HepG2 (cell line): Measurements from ENCODE around the gene NOL12. TPM values are rescaled to one million over a fixed set of nuclear protein-coding genes. Genes with fewer than 3 reads are reported as not detected.

ENCODE experiments used
- BHLHE40 ChIP-seq: IDR thresholded peaks from 2 replicates; pipeline ENCODE4 v1.6.1; 2011; ENCODE audit warnings: low read length, improper control_type of control experiment
- CHD2 ChIP-seq: IDR thresholded peaks from 2 replicates; pipeline ENCODE4 v1.6.1; 2011; ENCODE audit warnings: low read depth, low read length, improper control_type of control experiment
- ERF ChIP-seq: IDR thresholded peaks from 2 replicates; pipeline ENCODE4 v1.6.1; 2018; ENCODE audit warnings: missing biosample characterization, missing genetic modification reagents
- FOXO1 ChIP-seq: sonication (generic); formaldehyde crosslinking; IDR thresholded peaks from 2 replicates; pipeline ENCODE4 v1.4.0; 2020; ENCODE audit warnings: missing genetic modification reagents
- HOXA5 ChIP-seq: sonication (generic); formaldehyde crosslinking; IDR thresholded peaks from 2 replicates; pipeline ENCODE4 v1.4.0; 2020; ENCODE audit warnings: missing genetic modification reagents
- MBD4 ChIP-seq: IDR thresholded peaks from 2 replicates; pipeline ENCODE4 v1.6.1; 2012; ENCODE audit warnings: low read length, inconsistent platforms, borderline replicate concordance
- MLXIP ChIP-seq: sonication (generic); formaldehyde crosslinking; IDR thresholded peaks from 2 replicates; pipeline ENCODE4 v1.9.0; 2021; ENCODE audit warnings: missing genetic modification reagents, borderline replicate concordance
- NFKB2 ChIP-seq: sonication (generic); formaldehyde crosslinking; IDR thresholded peaks from 2 replicates; pipeline ENCODE4 v1.4.0; 2020; ENCODE audit warnings: missing genetic modification reagents, borderline replicate concordance
- PAF1 ChIP-seq: IDR thresholded peaks from 2 replicates; pipeline ENCODE4 v1.6.1; 2016; ENCODE audit warnings: missing genetic modification reagents, missing compliant biosample characterization
- RELA ChIP-seq: sonication (generic); formaldehyde crosslinking; IDR thresholded peaks from 2 replicates; pipeline ENCODE4 v1.4.0; 2020; ENCODE audit warnings: missing genetic modification reagents
- RFXAP ChIP-seq: sonication (generic); formaldehyde crosslinking; IDR thresholded peaks from 2 replicates; pipeline ENCODE4 v1.4.0; 2020; ENCODE audit warnings: missing genetic modification reagents, borderline replicate concordance
- SIX1 ChIP-seq: sonication (generic); formaldehyde crosslinking; IDR thresholded peaks from 2 replicates; pipeline ENCODE4 v1.4.0; 2020; ENCODE audit warnings: missing genetic modification reagents, borderline replicate concordance
- SNRNP70 ChIP-seq: fragments of 200-400 bp; formaldehyde crosslinking; IDR thresholded peaks from 2 replicates; pipeline ENCODE4 v1.6.1; 2017; ENCODE audit warnings: mild to moderate bottlenecking, low read depth, low read length, moderate library complexity
- SRSF4 ChIP-seq: fragments of 200-400 bp; formaldehyde crosslinking; IDR thresholded peaks from one replicate; pipeline ENCODE4 v1.6.1; 2018; ENCODE audit warnings: mild to moderate bottlenecking, low read depth, low read length, moderate library complexity; ENCODE audit not compliant: poor library complexity, severe bottlenecking
- SRSF9 ChIP-seq: fragments of 200-400 bp; formaldehyde crosslinking; IDR thresholded peaks from 2 replicates; pipeline ENCODE4 v1.6.1; 2018; ENCODE audit warnings: borderline replicate concordance, mild to moderate bottlenecking, low read depth, low read length; ENCODE audit not compliant: insufficient read depth, poor library complexity, severe bottlenecking
- TGIF2 ChIP-seq: IDR thresholded peaks from 2 replicates; pipeline ENCODE4 v1.6.1; 2016; ENCODE audit warnings: control low read depth, missing compliant biosample characterization
- ZFAT ChIP-seq: sonication (generic); formaldehyde crosslinking; conservative IDR thresholded peaks from 2 replicates; pipeline ENCODE4 v1.8.1; 2023; ENCODE audit warnings: missing genetic modification reagents, inconsistent platforms
- ZFP36L2 ChIP-seq: sonication (generic); formaldehyde crosslinking; IDR thresholded peaks from 2 replicates; pipeline ENCODE4 v1.4.0; 2020; ENCODE audit warnings: missing genetic modification reagents
- ZKSCAN1 ChIP-seq: fragments of 150-350 bp; IDR thresholded peaks from 2 replicates; pipeline ENCODE4 v1.6.1; 2014; ENCODE audit warnings: low read length
- ZNF510 ChIP-seq: sonication (generic); formaldehyde crosslinking; IDR thresholded peaks from 2 replicates; pipeline ENCODE4 v1.4.0; 2020; ENCODE audit warnings: low read depth, mild to moderate bottlenecking, missing genetic modification reagents
- ZNF605 ChIP-seq: sonication (generic); formaldehyde crosslinking; IDR thresholded peaks from 2 replicates; pipeline ENCODE4 v1.8.0; 2022; ENCODE audit warnings: mild to moderate bottlenecking, missing genetic modification reagents
- ZNF609 ChIP-seq: sonication (generic); formaldehyde crosslinking; IDR thresholded peaks from 2 replicates; pipeline ENCODE4 v1.4.0; 2020; ENCODE audit warnings: mild to moderate bottlenecking, missing genetic modification reagents, borderline replicate concordance
- ZNF691 ChIP-seq: sonication (generic); formaldehyde crosslinking; IDR thresholded peaks from 2 replicates; pipeline ENCODE4 v1.4.0; 2020; ENCODE audit warnings: missing genetic modification reagents, low read depth, mild to moderate bottlenecking, borderline replicate concordance
- ZNF740 ChIP-seq: sonication (generic); formaldehyde crosslinking; IDR thresholded peaks from 2 replicates; pipeline ENCODE4 v1.4.0; 2020; ENCODE audit warnings: missing genetic modification reagents
- polyA plus RNA-seq, 8 experiments: library from polyadenylated mRNA; depleted of rRNA in 3 of 8; stranded (reverse) in 7 of 8; unstranded in 1 of 8; fragments of >200 nt; fragmentation: Illumina TruSeq in 4 of 8; extraction: Trizol in 4 of 8; gene quantifications; 2 replicates each; pipeline versions ENCODE4 v1.2.1 to v1.2.3, GENCODE V29; 2011 to 2016; ENCODE audit warnings: low read depth in 4 of 8, missing spikeins in 1 of 8, mixed read lengths in 1 of 8; ENCODE audit not compliant: insufficient read depth in 1 of 8
- total RNA-seq, 5 experiments: library from RNA; depleted of rRNA; stranded (reverse); fragments of >200 nt; fragmentation: Illumina TruSeq; extraction: Trizol; gene quantifications; 2 replicates each; pipeline ENCODE4 v1.2.3, GENCODE V29; 2016; ENCODE audit warnings: low read depth in 1 of 5

The NOL12 gene
- total and polyA plus RNA-seq, 2 of the 13 experiments (the other 11 are each of a cell fraction or from before 2014, with no cell fraction given): 14.3 to 31.4 TPM

GRCh38 chr22:37741312-37741795 is 55.2 kb downstream of the NOL12 start (continued):
- TF ChIP-seq ZNF609 (CRISPR knock-in tag): no peak
- TF ChIP-seq ZNF740 (CRISPR knock-in tag): no peak
- TF ChIP-seq FOXO1: no peak; the same call in 1 of the 2 replicates
- no peak for TF ChIP-seq MBD4
- TF ChIP-seq ZFP36L2 (CRISPR knock-in tag): no peak
- TF ChIP-seq MLXIP (CRISPR knock-in tag): no peak
- TF ChIP-seq ZFAT (CRISPR knock-in tag): no peak
- TF ChIP-seq ZNF691: no peak
- no peak for TF ChIP-seq HOXA5 (CRISPR knock-in tag)
- no peak for TF ChIP-seq TGIF2
- no peak for TF ChIP-seq BHLHE40
- TF ChIP-seq ERF: no peak
- no peak for TF ChIP-seq NFKB2
- TF ChIP-seq CHD2: no peak
- no peak for TF ChIP-seq SRSF4
- TF ChIP-seq PAF1: no peak
- no peak for TF ChIP-seq SRSF9
- no peak for TF ChIP-seq ZNF510 (CRISPR knock-in tag)
- no peak for TF ChIP-seq SNRNP70
- TF ChIP-seq RFXAP (CRISPR knock-in tag): no peak
- TF ChIP-seq SIX1 (CRISPR knock-in tag): no peak
- TF ChIP-seq ZKSCAN1: no peak
- 0 out of 2 replicates have a peak, but pooled peaks have one; percentile 23 for TF ChIP-seq ZNF605 (CRISPR knock-in tag)
- no peak for TF ChIP-seq RELA (CRISPR knock-in tag)
